Karpas-422 (cell line): Measurements from ENCODE around the gene VSIG1. TPM values are rescaled to one million over a fixed set of nuclear protein-coding genes. Genes with fewer than 3 reads are reported as not detected.

ENCODE experiments used
- DNase-seq: peaks from one replicate; pipeline ENCODE4 v3.0.0-alpha.2; 2015
- H2AFZ ChIP-seq: fragments of 200-600 bp; sonication (generic); 2 replicates; pipeline ENCODE4 v1.6.1; 2014; ENCODE audit warnings: antibody characterized with exemption, low read length, mixed read lengths
- H3K27ac ChIP-seq: fragments of 200-600 bp; sonication (generic); 2 replicates; pipeline ENCODE4 v1.5.1; 2014; ENCODE audit warnings: mild to moderate bottlenecking, low read length, moderate library complexity
- H3K27me3 ChIP-seq: fragments of 200-600 bp; sonication (generic); 2 replicates; pipeline ENCODE4 v1.6.1; 2014; ENCODE audit warnings: low read length, mixed read lengths
- H3K36me3 ChIP-seq: fragments of 200-600 bp; sonication (generic); 2 replicates; pipeline ENCODE4 v1.6.1; 2014; ENCODE audit warnings: low read length, mixed read lengths; ENCODE audit not compliant: insufficient read depth
- H3K4me1 ChIP-seq: fragments of 200-600 bp; sonication (generic); 2 replicates; pipeline ENCODE4 v1.6.1; 2014; ENCODE audit warnings: mild to moderate bottlenecking, low read length, mixed read lengths
- H3K4me2 ChIP-seq: fragments of 200-600 bp; sonication (generic); 2 replicates; pipeline ENCODE4 v1.6.1; 2014; ENCODE audit warnings: low read length, low read depth, mild to moderate bottlenecking; ENCODE audit not compliant: poor library complexity, severe bottlenecking
- H3K4me3 ChIP-seq: fragments of 200-600 bp; sonication (generic); 2 replicates; pipeline ENCODE4 v1.5.1; 2014; ENCODE audit warnings: mild to moderate bottlenecking, antibody characterized with exemption, low read length, mixed read lengths
- H3K79me2 ChIP-seq: fragments of 200-600 bp; sonication (generic); 2 replicates; pipeline ENCODE4 v1.6.1; 2014; ENCODE audit warnings: mild to moderate bottlenecking, low read length, mixed read lengths
- H3K9ac ChIP-seq: fragments of 200-600 bp; sonication (generic); 2 replicates; pipeline ENCODE4 v1.6.0; 2014; ENCODE audit warnings: low read length
- H3K9me2 ChIP-seq: fragments of 200-600 bp; sonication (generic), shearing (Covaris generic); replicated peaks from 2 replicates; pipeline ENCODE4 v1.6.0; 2014; ENCODE audit warnings: mild to moderate bottlenecking, low read length, moderate library complexity; ENCODE audit not compliant: insufficient read depth
- H3K9me3 ChIP-seq: fragments of 300-700, 200-600 bp; sonication (generic); 2 replicates; pipeline ENCODE4 v1.6.1; 2014; ENCODE audit warnings: low read length, mixed read lengths
- H4K20me1 ChIP-seq: fragments of 200-600 bp; sonication (generic); 2 replicates; pipeline ENCODE4 v1.6.1; 2014; ENCODE audit warnings: mild to moderate bottlenecking, antibody characterized with exemption, low read length, low read depth; ENCODE audit not compliant: insufficient read depth
- total RNA-seq: library from RNA; depleted of rRNA; stranded (reverse); fragments of >200 nt; shearing (Covaris generic); gene quantifications from 2 replicates; pipeline ENCODE4 v1.2.3, GENCODE V29; 2014; ENCODE audit warnings: low replicate concordance

Gene VSIG1
- total RNA-seq, 1 experiment from 2014 or later: not detected

- no peak overlapping the region for H3K4me2 ChIP-seq
- no peaks in the 10 kb centered on the region for H3K4me1 ChIP-seq
- H3K4me3 ChIP-seq: no peak overlapping the region
- H3K9me2 ChIP-seq: no peaks in the 10 kb centered on the region
- no peaks in the 10 kb centered on the region for H3K36me3 ChIP-seq
- no peak overlapping the region for H2AFZ ChIP-seq
- H4K20me1 ChIP-seq: no peaks in the 10 kb centered on the region
- H3K9me3 ChIP-seq: no peaks in the 10 kb centered on the region
- no peak overlapping the region for H3K9ac ChIP-seq
- no peaks in the 10 kb centered on the region for H3K27me3 ChIP-seq
- no peak overlapping the region for H3K27ac ChIP-seq
- no peak for DNase-seq
- H3K79me2 ChIP-seq: no peaks in the 10 kb centered on the region
Measured at GRCh38 chrX:108049649-108050048, 4.8 kb downstream of the VSIG1 start.

GRCh38 chrX:108053218-108053617, 8.4 kb downstream of the VSIG1 start:
- no peaks in the 10 kb centered on the region for H3K79me2 ChIP-seq
- H3K9me3 ChIP-seq: no peaks in the 10 kb centered on the region
- no peak overlapping the region for H2AFZ ChIP-seq
- DNase-seq: no peak
- H3K27ac ChIP-seq: no peak overlapping the region
- H3K4me3 ChIP-seq: no peak overlapping the region
- H3K9me2 ChIP-seq: no peaks in the 10 kb centered on the region
- H3K9ac ChIP-seq: no peak overlapping the region
- no peaks in the 10 kb centered on the region for H3K36me3 ChIP-seq
- H3K27me3 ChIP-seq: no peaks in the 10 kb centered on the region
- no peaks in the 10 kb centered on the region for H3K4me1 ChIP-seq
- H4K20me1 ChIP-seq: no peaks in the 10 kb centered on the region
- H3K4me2 ChIP-seq: no peak overlapping the region

- H3K4me2 ChIP-seq: no peak overlapping the region
Measured at GRCh38 chrX:108055546-108055945, 10.7 kb downstream of the VSIG1 start.

GRCh38 chrX:108059801-108060200, 14.9 kb downstream of the VSIG1 start:
- H3K9ac ChIP-seq: no peak overlapping the region
- H4K20me1 ChIP-seq: no peaks in the 10 kb centered on the region

More at GRCh38 chrX:108055546-108055945, 10.7 kb downstream of the VSIG1 start:
- no peaks in the 10 kb centered on the region for H3K27me3 ChIP-seq
- no peaks in the 10 kb centered on the region for H3K9me2 ChIP-seq
- no peak overlapping the region for H3K9ac ChIP-seq
- no peaks in the 10 kb centered on the region for H3K36me3 ChIP-seq
- H3K27ac ChIP-seq: no peak overlapping the region
- no peaks in the 10 kb centered on the region for H4K20me1 ChIP-seq
- no peak for DNase-seq
- no peaks in the 10 kb centered on the region for H3K4me1 ChIP-seq
- H3K79me2 ChIP-seq: no peaks in the 10 kb centered on the region
- H3K4me3 ChIP-seq: no peak overlapping the region
- no peaks in the 10 kb centered on the region for H3K9me3 ChIP-seq
- H2AFZ ChIP-seq: no peak overlapping the region

GRCh38 chrX:108064001-108064400, 19.1 kb downstream of the VSIG1 start:
- Histone ChIP-seq H3K9me3 (no peaks in the 10 kb centered on the region), H4K20me1 (no peaks in the 10 kb centered on the region), H3K27me3 (no peaks in the 10 kb centered on the region), H3K4me3 (no peak overlapping the region), H3K4me1 (no peaks in the 10 kb centered on the region), H2AFZ (no peak overlapping the region), H3K9me2 (no peaks in the 10 kb centered on the region), H3K27ac (no peak overlapping the region), H3K9ac (no peak overlapping the region), H3K36me3 (no peaks in the 10 kb centered on the region), H3K4me2 (no peak overlapping the region), H3K79me2 (no peaks in the 10 kb centered on the region)
- no peak for DNase-seq

More at GRCh38 chrX:108059801-108060200, 14.9 kb downstream of the VSIG1 start:
- Histone ChIP-seq H3K36me3 (no peaks in the 10 kb centered on the region), H3K27me3 (no peaks in the 10 kb centered on the region), H2AFZ (no peak overlapping the region), H3K9me2 (no peaks in the 10 kb centered on the region), H3K79me2 (no peaks in the 10 kb centered on the region), H3K4me3 (no peak overlapping the region), H3K4me2 (no peak overlapping the region), H3K27ac (no peak overlapping the region), H3K4me1 (no peaks in the 10 kb centered on the region), H3K9me3 (no peaks in the 10 kb centered on the region)
- no peak for DNase-seq

- Histone ChIP-seq H3K9me3 (no peaks in the 10 kb centered on the region), H3K79me2 (no peaks in the 10 kb centered on the region), H2AFZ (no peak overlapping the region), H3K27me3 (no peaks in the 10 kb centered on the region), H3K4me3 (no peak overlapping the region), H4K20me1 (no peaks in the 10 kb centered on the region), H3K27ac (no peak overlapping the region), H3K4me1 (no peaks in the 10 kb centered on the region), H3K36me3 (no peaks in the 10 kb centered on the region), H3K4me2 (no peak overlapping the region), H3K9me2 (no peaks in the 10 kb centered on the region), H3K9ac (no peak overlapping the region)
- DNase-seq: no peak
Measured at GRCh38 chrX:108064613-108065012, 19.7 kb downstream of the VSIG1 start.

GRCh38 chrX:108068121-108068520, 23.3 kb downstream of the VSIG1 start:
- H3K4me3 ChIP-seq: no peak overlapping the region
- H3K9me2 ChIP-seq: no peaks in the 10 kb centered on the region

GRCh38 chrX:108070891-108071290, 26.0 kb downstream of the VSIG1 start:
- Histone ChIP-seq H3K27ac (no peak overlapping the region), H3K27me3 (no peaks in the 10 kb centered on the region), H3K4me1 (no peaks in the 10 kb centered on the region), H3K9ac (no peak overlapping the region), H3K9me3 (no peaks in the 10 kb centered on the region), H4K20me1 (no peaks in the 10 kb centered on the region), H3K36me3 (no peaks in the 10 kb centered on the region), H2AFZ (no peak overlapping the region), H3K9me2 (no peaks in the 10 kb centered on the region), H3K79me2 (no peaks in the 10 kb centered on the region), H3K4me2 (no peak overlapping the region), H3K4me3 (no peak overlapping the region)
- DNase-seq: no peak

More at GRCh38 chrX:108068121-108068520, 23.3 kb downstream of the VSIG1 start:
- H3K9ac ChIP-seq: no peak overlapping the region
- H2AFZ ChIP-seq: no peak overlapping the region
- no peak overlapping the region for H3K27ac ChIP-seq
- no peaks in the 10 kb centered on the region for H3K79me2 ChIP-seq
- H4K20me1 ChIP-seq: no peaks in the 10 kb centered on the region
- DNase-seq: no peak
- H3K9me3 ChIP-seq: no peaks in the 10 kb centered on the region
- no peaks in the 10 kb centered on the region for H3K27me3 ChIP-seq
- no peaks in the 10 kb centered on the region for H3K4me1 ChIP-seq
- H3K4me2 ChIP-seq: no peak overlapping the region
- H3K36me3 ChIP-seq: no peaks in the 10 kb centered on the region

GRCh38 chrX:108071578-108071977, 26.7 kb downstream of the VSIG1 start:
- Histone ChIP-seq H3K4me1 (no peaks in the 10 kb centered on the region), H3K27me3 (no peaks in the 10 kb centered on the region), H4K20me1 (no peaks in the 10 kb centered on the region), H3K4me2 (no peak overlapping the region), H2AFZ (peak overlapping the region; percentile 46; the same call in 1 of the 2 replicates), H3K36me3 (no peaks in the 10 kb centered on the region), H3K9ac (no peak overlapping the region), H3K9me2 (no peaks in the 10 kb centered on the region), H3K79me2 (no peaks in the 10 kb centered on the region), H3K9me3 (no peaks in the 10 kb centered on the region), H3K4me3 (no peak overlapping the region), H3K27ac (no peak overlapping the region)
- DNase-seq: no peak
